ENCODE results near the gene SOD2.
"Not testable (repeated sequence)": the region's sequence is repeated elsewhere in the genome, so short reads cannot be mapped to it uniquely, and the experiment has no call there.

SOD2 gene

DNA sequence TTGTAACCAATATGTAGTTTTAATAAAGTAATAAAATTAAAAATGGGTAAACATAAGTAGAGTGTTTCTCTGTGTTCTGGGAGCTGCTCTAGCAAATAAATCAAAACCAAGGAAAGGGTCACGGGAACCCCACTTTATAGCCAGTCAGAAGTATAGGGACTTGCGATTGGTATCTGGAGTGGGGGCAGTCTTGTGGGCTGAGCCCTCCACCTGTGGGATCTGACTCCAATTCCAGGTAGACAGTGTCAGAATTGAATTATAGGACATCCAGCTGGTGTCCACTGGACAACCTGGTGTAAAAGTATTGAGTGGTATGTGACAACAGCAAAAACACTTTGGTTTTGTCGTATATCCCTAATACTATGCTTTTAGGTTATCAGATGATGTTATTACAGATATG lies 14.5 kb downstream of the SOD2 start:
- in situ Hi-C loops (cut with MboI; ENCODE audit: low sequenced_read_pairs, unreplicated experiment) = loop anchor here (25.0 kb wide), 1 partner anchor 784 kb away; no protein-coding TSS in a partner anchor
- no peak for DNase-seq (ENCODE audit: low spot score)
- TF ChIP-seq, protein P1, sequence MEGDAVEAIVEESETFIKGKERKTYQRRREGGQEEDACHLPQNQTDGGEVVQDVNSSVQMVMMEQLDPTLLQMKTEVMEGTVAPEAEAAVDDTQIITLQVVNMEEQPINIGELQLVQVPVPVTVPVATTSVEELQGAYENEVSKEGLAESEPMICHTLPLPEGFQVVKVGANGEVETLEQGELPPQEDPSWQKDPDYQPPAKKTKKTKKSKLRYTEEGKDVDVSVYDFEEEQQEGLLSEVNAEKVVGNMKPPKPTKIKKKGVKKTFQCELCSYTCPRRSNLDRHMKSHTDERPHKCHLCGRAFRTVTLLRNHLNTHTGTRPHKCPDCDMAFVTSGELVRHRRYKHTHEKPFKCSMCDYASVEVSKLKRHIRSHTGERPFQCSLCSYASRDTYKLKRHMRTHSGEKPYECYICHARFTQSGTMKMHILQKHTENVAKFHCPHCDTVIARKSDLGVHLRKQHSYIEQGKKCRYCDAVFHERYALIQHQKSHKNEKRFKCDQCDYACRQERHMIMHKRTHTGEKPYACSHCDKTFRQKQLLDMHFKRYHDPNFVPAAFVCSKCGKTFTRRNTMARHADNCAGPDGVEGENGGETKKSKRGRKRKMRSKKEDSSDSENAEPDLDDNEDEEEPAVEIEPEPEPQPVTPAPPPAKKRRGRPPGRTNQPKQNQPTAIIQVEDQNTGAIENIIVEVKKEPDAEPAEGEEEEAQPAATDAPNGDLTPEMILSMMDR (IDR thresholded peaks at IDR 0.05; ENCODE audit: borderline replicate concordance, control extremely low read depth, extremely low read depth, insufficient read depth, missing control alignments) = no peak

DNA sequence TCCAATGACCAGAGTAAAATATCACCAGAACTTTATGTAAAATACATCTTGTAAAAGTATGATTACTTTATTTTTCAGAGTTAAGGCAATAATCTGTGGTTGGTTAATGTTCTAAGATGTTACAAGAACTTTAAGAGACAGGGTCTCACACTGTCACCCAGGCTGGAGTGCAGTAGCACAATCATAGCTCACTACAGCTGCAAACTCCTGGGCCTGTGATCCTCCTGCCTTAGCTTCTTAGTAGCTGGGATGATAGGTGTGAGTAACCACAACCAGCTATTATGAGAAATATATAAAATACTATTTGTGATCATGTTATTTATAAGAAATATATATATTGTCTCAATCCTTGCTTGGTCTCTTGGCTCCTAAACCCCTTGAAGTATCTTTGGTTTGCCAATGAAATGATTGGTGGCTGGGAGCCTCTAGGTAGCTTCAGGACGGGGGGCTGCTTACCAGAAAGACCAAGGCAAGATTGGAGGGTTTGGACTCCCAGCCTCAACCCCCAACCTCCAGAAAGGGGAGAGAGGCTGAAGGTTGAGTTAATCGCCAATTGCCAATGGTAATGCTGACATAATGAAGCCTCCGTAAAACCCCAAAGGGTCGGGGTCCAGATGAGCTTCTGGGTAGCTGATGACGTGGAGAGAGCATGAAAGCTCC lies 15.4 kb downstream of the SOD2 start:
- DNase-seq (ENCODE audit: low spot score) = no peak
- in situ Hi-C loops (cut with MboI; ENCODE audit: low sequenced_read_pairs, unreplicated experiment) = loop anchor here (25.0 kb wide), 1 partner anchor 785 kb away; no protein-coding TSS in a partner anchor
- TF ChIP-seq, protein P1 (IDR thresholded peaks at IDR 0.05; ENCODE audit: borderline replicate concordance, control extremely low read depth, extremely low read depth, insufficient read depth, missing control alignments) = no peak

DNA sequence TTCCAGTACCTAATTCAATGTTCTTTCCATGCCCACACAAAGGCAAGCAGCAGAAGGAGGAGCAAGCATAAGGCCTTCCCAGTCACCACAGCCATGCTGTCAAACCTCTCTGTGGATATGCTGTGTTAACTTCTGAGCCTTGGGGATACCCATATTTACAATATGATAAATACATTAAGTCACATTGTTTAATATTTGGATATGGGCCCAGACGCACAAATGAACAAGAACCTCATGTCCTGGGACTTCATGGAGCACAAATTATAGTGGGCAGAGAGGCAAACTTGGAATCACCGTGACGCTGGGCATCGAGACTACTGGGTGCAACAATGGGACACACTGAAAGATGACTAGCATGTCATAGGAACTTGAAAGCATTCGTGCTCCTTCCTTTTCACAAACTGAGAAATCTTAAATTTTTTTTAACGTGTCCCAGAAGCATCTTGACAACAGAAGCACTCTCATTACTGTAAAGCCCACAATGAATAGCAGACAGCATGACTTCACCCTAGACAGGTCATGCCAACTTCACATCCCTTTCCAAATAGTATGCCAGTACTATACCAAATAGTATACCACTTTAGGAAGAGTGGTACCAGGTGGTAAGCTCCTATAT lies 16.0 kb downstream of the SOD2 start:
- DNase-seq (ENCODE audit: low spot score) = no peak
- TF ChIP-seq, protein P1 (IDR thresholded peaks at IDR 0.05; ENCODE audit: borderline replicate concordance, control extremely low read depth, extremely low read depth, insufficient read depth, missing control alignments) = no peak
- in situ Hi-C loops (cut with MboI; ENCODE audit: low sequenced_read_pairs, unreplicated experiment) = loop anchor here (25.0 kb wide), 1 partner anchor 785 kb away; no protein-coding TSS in a partner anchor

DNA sequence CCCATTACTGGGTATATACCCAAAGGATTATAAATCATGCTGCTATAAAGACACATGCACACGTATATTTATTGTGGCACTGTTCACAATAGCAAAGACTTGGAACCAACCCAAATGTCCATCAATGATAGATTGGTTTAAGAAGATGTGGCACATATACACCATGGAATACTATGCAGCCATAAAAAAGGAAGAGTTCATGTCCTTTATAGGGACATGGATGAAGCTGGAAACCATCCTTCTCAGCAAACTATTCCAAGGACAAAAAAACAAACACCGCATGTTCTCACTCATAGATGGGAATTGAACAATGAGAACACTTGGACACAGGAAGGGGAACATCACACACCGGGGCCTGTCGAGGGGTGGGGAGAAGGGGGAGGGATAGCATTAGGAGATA lies 16.8 kb downstream of the SOD2 start:
- in situ Hi-C loops (cut with MboI; ENCODE audit: low sequenced_read_pairs, unreplicated experiment) = loop anchor here (25.0 kb wide), 1 partner anchor 786 kb away; no protein-coding TSS in a partner anchor
- DNase-seq (ENCODE audit: low spot score) = not testable (repeated sequence)

DNA sequence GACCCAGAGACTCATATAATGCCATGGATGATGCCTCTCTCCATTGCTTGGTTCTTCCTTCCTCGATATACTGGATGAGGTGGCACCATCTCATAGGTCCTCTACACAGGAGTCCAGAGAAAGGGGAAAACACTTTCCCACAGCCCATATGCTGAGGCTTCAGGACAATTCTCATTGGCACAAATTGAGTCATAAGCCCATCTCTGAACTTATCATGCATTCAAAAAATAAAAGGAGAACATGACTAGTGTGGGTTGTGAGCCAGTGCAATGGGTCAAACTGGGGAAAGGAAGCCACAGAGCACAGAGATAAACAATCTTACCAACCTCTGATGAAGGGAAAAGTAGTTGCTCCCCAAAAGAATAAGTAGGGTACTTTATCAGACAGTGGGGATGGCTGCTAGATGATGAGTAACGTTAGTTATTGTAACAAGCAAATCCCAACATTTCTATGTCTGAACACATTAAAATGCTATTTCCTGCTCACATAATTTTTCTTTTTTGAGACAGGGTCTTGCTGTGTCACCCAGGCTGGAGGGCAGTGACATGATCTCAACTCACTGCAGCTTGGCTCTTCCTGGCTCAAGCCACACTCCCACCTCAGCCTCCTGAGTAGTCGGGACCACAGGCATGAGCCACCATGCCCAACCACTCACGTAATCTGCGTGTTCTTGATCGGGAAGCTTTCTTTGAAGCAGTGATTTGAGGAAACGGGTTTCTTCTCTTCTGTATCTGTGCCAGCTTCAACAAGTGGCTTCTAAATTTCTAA lies 27.0 kb downstream of the SOD2 start:
- TF ChIP-seq, protein P1 (IDR thresholded peaks at IDR 0.05; ENCODE audit: borderline replicate concordance, control extremely low read depth, extremely low read depth, insufficient read depth, missing control alignments) = no peak
- in situ Hi-C loops (cut with MboI; ENCODE audit: low sequenced_read_pairs, unreplicated experiment) = no loop called here
- no peak for DNase-seq (ENCODE audit: low spot score)

DNA sequence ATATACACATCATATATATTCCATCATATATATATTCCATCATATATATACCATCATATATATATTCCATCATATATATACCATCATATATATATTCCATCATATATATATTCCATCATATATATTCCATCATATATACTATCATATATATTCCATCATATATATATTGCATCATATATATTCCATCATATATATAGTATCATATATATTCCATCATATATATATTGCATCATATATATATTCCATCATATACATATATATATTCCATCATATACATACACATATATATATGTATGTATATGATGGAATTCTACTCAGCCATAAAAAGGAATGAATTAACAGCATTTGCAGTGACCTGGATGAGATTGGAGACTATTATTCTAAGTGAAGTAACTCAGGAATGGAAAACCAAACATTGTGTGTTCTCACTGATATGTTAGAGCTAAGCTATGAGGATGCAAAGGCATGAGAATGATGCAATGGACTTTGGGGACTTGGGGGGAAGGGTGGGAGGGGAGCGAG lies 29.6 kb downstream of the SOD2 start:
- DNase-seq (ENCODE audit: low spot score); in situ Hi-C loops (cut with MboI; ENCODE audit: low sequenced_read_pairs, unreplicated experiment): not testable (repeated sequence)

DNA sequence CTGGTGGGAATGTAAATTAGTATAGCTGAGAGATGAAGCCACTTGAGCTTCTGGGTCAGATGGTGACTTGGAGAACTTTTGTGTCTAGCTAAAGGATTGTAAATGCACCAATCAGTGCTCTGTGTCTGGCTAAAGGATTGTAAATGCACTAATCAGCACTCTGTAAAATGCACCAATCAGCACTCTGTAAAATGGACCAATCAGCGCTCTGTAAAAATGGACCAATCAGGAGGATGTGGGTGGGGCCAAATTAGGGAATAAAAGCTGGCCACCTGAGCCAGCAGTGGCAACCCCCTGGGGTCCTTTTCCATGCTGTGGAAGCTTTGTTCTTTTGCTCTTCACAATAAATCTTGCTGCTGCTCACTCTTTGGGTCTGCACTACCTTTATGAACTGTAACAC lies 31.1 kb downstream of the SOD2 start:
- in situ Hi-C loops (cut with MboI; ENCODE audit: low sequenced_read_pairs, unreplicated experiment); DNase-seq (ENCODE audit: low spot score): not testable (repeated sequence)
